ENCODE results near the gene GPC6.

The GPC6 gene

DNA sequence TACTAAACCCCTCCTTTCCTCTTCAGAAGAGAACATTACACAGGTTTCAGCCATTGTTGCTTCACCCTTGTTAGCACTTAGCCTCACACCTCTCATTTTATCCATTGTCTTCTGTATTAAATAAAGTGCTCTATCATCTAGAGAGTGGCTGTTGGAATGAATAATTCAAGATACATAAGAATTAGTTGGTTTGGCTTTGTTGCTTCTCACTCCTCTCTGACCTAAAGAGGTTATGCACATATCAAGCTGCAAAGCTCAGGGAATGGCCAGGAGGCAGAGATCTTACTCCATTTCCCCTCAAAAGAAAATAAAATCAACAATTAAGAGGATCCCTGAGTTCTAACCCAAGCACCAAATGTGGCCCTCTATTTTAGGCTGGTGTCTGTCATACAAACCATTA is 1173.2 kb downstream of the GPC6 start:
- ChIA-PET CTCF (no interaction called here), POLR2A (no interaction called here)
- Histone ChIP-seq H3K4me3 (ENCODE audit: low read depth, low read length) (no peak overlapping the region), H3K4me1 (ENCODE audit: control insufficient read depth, insufficient read depth, low read length) (no peaks in the 10 kb centered on the region), H3K36me3 (ENCODE audit: control insufficient read depth in 2 of 2, insufficient read depth in 1 of 2, low read length in 2 of 2) (no peaks in the 10 kb centered on the region), H3K27ac (ENCODE audit: extremely low read depth, low read depth, low read length) (no peak overlapping the region), H3K9me3 (ENCODE audit: control insufficient read depth, insufficient read depth, low read depth, low read length) (no peaks in the 10 kb centered on the region)
- TF ChIP-seq GLIS2 (tag by site-specific recombination; IDR thresholded peaks at IDR 0.05) (no peak), ZBTB20 (tag by site-specific recombination; IDR thresholded peaks at IDR 0.05) (no peak), ZNF658 (tag by site-specific recombination; IDR thresholded peaks at IDR 0.05) (no peak), ZNF169 (tag by site-specific recombination; IDR thresholded peaks at IDR 0.05) (no peak), ZNF530 (tag by site-specific recombination; IDR thresholded peaks at IDR 0.05; ENCODE audit: low read depth) (no peak), HOXC10 (CRISPR knock-in tag; IDR thresholded peaks at IDR 0.05) (no peak), ZNF214 (tag by site-specific recombination; IDR thresholded peaks at IDR 0.05; ENCODE audit: borderline replicate concordance) (no peak), ZNF140 (tag by site-specific recombination; IDR thresholded peaks at IDR 0.05) (no peak), ZNF473 (tag by site-specific recombination; IDR thresholded peaks at IDR 0.05) (no peak), ZNF184 (tag by site-specific recombination; IDR thresholded peaks at IDR 0.05) (no peak), RBAK (tag by site-specific recombination; IDR thresholded peaks at IDR 0.05) (no peak), ZNF654 (tag by site-specific recombination; IDR thresholded peaks at IDR 0.05; ENCODE audit: low read depth) (no peak), ZBTB1 (tag by site-specific recombination; IDR thresholded peaks at IDR 0.05) (no peak), ZNF48 (tag by site-specific recombination; IDR thresholded peaks at IDR 0.05) (no peak), SP7 (tag by site-specific recombination; IDR thresholded peaks at IDR 0.05) (no peak), ZNF791 (tag by site-specific recombination; IDR thresholded peaks at IDR 0.05) (no peak)
- TF ChIP-seq, protein P1, sequence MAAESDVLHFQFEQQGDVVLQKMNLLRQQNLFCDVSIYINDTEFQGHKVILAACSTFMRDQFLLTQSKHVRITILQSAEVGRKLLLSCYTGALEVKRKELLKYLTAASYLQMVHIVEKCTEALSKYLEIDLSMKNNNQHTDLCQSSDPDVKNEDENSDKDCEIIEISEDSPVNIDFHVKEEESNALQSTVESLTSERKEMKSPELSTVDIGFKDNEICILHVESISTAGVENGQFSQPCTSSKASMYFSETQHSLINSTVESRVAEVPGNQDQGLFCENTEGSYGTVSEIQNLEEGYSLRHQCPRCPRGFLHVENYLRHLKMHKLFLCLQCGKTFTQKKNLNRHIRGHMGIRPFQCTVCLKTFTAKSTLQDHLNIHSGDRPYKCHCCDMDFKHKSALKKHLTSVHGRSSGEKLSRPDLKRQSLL (tag by site-specific recombination; IDR thresholded peaks at IDR 0.05): no peak
- TF ChIP-seq, protein P2, sequence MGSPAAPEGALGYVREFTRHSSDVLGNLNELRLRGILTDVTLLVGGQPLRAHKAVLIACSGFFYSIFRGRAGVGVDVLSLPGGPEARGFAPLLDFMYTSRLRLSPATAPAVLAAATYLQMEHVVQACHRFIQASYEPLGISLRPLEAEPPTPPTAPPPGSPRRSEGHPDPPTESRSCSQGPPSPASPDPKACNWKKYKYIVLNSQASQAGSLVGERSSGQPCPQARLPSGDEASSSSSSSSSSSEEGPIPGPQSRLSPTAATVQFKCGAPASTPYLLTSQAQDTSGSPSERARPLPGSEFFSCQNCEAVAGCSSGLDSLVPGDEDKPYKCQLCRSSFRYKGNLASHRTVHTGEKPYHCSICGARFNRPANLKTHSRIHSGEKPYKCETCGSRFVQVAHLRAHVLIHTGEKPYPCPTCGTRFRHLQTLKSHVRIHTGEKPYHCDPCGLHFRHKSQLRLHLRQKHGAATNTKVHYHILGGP (tag by site-specific recombination; IDR thresholded peaks at IDR 0.05): no peak
- TF ChIP-seq, protein P3, sequence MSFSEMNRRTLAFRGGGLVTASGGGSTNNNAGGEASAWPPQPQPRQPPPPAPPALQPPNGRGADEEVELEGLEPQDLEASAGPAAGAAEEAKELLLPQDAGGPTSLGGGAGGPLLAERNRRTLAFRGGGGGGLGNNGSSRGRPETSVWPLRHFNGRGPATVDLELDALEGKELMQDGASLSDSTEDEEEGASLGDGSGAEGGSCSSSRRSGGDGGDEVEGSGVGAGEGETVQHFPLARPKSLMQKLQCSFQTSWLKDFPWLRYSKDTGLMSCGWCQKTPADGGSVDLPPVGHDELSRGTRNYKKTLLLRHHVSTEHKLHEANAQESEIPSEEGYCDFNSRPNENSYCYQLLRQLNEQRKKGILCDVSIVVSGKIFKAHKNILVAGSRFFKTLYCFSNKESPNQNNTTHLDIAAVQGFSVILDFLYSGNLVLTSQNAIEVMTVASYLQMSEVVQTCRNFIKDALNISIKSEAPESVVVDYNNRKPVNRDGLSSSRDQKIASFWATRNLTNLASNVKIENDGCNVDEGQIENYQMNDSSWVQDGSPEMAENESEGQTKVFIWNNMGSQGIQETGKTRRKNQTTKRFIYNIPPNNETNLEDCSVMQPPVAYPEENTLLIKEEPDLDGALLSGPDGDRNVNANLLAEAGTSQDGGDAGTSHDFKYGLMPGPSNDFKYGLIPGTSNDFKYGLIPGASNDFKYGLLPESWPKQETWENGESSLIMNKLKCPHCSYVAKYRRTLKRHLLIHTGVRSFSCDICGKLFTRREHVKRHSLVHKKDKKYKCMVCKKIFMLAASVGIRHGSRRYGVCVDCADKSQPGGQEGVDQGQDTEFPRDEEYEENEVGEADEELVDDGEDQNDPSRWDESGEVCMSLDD (tag by site-specific recombination; IDR thresholded peaks at IDR 0.05): no peak
- TF ChIP-seq, protein P4, sequence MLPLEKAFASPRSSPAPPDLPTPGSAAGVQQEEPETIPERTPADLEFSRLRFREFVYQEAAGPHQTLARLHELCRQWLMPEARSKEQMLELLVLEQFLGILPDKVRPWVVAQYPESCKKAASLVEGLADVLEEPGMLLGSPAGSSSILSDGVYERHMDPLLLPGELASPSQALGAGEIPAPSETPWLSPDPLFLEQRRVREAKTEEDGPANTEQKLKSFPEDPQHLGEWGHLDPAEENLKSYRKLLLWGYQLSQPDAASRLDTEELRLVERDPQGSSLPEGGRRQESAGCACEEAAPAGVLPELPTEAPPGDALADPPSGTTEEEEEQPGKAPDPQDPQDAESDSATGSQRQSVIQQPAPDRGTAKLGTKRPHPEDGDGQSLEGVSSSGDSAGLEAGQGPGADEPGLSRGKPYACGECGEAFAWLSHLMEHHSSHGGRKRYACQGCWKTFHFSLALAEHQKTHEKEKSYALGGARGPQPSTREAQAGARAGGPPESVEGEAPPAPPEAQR (tag by site-specific recombination; IDR thresholded peaks at IDR 0.05): no peak

DNA sequence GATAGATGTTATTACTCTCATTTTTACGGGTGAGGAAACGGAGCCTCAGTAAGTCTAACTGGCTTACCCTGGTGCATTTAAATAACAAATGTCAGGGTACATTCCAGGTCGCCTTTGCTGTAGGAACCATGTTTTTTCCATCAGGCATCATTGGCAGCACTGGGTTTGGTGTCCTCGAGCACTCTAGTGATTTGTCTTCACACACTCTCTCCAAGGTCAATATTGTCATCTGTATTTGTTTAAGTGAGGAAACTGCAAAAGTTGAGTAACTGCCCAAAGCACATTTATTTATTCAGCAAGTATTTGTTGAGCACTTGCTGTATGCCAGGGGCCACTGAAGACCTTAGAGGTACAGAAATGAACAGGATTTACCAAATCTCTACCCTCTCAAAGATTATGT is 1174.3 kb downstream of the GPC6 start:
- TF ChIP-seq ZNF548 (tag by site-specific recombination; IDR thresholded peaks at IDR 0.05) (no peak), ZNF510 (tag by site-specific recombination; IDR thresholded peaks at IDR 0.05; ENCODE audit: insufficient replicate concordance) (no peak), ZIC2 (tag by site-specific recombination; IDR thresholded peaks at IDR 0.05) (no peak), ZNF214 (tag by site-specific recombination; IDR thresholded peaks at IDR 0.05; ENCODE audit: borderline replicate concordance) (no peak), ZNF416 (tag by site-specific recombination; IDR thresholded peaks at IDR 0.05) (no peak), ZNF16 (tag by site-specific recombination; IDR thresholded peaks at IDR 0.05; ENCODE audit: low read depth) (no peak), ZNF146 (tag by site-specific recombination; IDR thresholded peaks at IDR 0.05) (no peak), ZNF433 (tag by site-specific recombination; IDR thresholded peaks at IDR 0.05; ENCODE audit: low read depth) (no peak), ZNF560 (tag by site-specific recombination; IDR thresholded peaks at IDR 0.05; ENCODE audit: borderline replicate concordance) (no peak), REPIN1 (tag by site-specific recombination; IDR thresholded peaks at IDR 0.05; ENCODE audit: low read depth) (no peak), KLF9 (tag by site-specific recombination; IDR thresholded peaks at IDR 0.05; ENCODE audit: low read depth) (no peak), ZNF114 (tag by site-specific recombination; IDR thresholded peaks at IDR 0.05) (no peak)
- TF ChIP-seq, protein P1 (tag by site-specific recombination; IDR thresholded peaks at IDR 0.05): no peak
- H3K4me1 ChIP-seq (ENCODE audit: control insufficient read depth, insufficient read depth, low read length): no peaks in the 10 kb centered on the region
- no peaks in the 10 kb centered on the region for H3K9me3 ChIP-seq (ENCODE audit: control insufficient read depth, insufficient read depth, low read depth, low read length)
- no peaks in the 10 kb centered on the region for H3K36me3 ChIP-seq (ENCODE audit: control insufficient read depth in 2 of 2, insufficient read depth in 1 of 2, low read length in 2 of 2)
- no peak overlapping the region for H3K4me3 ChIP-seq (ENCODE audit: low read depth, low read length)
- no peak overlapping the region for H3K27ac ChIP-seq (ENCODE audit: extremely low read depth, low read depth, low read length)
- ChIA-PET CTCF (no interaction called here), POLR2A (no interaction called here)
